Measurements from ENCODE around the gene TRANK1. TPM values are rescaled to one million over a fixed set of nuclear protein-coding genes. Genes with fewer than 3 reads are reported as not detected.

TRANK1 gene
- total RNA-seq, 1 experiment from 2014 or later, result 1.1 TPM

DNA sequence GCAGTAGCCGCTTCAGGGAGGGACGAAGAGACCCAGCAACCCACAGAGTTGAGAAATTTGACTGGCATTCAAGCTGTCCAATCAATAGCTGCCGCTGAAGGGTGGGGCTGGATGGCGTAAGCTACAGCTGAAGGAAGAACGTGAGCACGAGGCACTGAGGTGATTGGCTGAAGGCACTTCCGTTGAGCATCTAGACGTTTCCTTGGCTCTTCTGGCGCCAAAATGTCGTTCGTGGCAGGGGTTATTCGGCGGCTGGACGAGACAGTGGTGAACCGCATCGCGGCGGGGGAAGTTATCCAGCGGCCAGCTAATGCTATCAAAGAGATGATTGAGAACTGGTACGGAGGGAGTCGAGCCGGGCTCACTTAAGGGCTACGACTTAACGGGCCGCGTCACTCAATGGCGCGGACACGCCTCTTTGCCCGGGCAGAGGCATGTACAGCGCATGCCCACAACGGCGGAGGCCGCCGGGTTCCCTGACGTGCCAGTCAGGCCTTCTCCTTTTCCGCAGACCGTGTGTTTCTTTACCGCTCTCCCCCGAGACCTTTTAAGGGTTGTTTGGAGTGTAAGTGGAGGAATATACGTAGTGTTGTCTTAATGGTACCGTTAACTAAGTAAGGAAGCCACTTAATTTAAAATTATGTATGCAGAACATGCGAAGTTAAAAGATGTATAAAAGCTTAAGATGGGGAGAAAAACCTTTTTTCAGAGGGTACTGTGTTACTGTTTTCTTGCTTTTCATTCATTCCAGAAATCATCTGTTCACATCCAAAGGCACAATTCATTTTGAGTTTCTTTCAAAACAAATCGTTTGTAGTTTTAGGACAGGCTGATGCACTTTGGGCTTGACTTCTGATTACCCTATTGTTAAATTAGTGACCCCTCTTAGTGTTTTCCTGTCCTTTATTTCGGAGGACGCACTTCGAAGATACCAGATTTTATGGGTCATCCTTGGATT, 48.8 kb upstream of the TRANK1 start, which contains the start of gene MLH1 (continued):
- TF ChIP-seq, protein P1, sequence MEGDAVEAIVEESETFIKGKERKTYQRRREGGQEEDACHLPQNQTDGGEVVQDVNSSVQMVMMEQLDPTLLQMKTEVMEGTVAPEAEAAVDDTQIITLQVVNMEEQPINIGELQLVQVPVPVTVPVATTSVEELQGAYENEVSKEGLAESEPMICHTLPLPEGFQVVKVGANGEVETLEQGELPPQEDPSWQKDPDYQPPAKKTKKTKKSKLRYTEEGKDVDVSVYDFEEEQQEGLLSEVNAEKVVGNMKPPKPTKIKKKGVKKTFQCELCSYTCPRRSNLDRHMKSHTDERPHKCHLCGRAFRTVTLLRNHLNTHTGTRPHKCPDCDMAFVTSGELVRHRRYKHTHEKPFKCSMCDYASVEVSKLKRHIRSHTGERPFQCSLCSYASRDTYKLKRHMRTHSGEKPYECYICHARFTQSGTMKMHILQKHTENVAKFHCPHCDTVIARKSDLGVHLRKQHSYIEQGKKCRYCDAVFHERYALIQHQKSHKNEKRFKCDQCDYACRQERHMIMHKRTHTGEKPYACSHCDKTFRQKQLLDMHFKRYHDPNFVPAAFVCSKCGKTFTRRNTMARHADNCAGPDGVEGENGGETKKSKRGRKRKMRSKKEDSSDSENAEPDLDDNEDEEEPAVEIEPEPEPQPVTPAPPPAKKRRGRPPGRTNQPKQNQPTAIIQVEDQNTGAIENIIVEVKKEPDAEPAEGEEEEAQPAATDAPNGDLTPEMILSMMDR (IDR thresholded peaks at IDR 0.05 in 2 of 3, conservative IDR thresholded peaks at IDR 0.05 in 1 of 3; ENCODE audit: borderline replicate concordance in 1 of 3, insufficient read depth in 1 of 3, low read depth in 2 of 3, low read length in 2 of 3), result no peak
- TF ChIP-seq JUND (IDR thresholded peaks at IDR 0.05) (no peak), SP1 (IDR thresholded peaks at IDR 0.05; ENCODE audit: low read depth) (peak; percentile 100), RAD21 (IDR thresholded peaks at IDR 0.05; ENCODE audit: low read depth) (no peak), YY1 (IDR thresholded peaks at IDR 0.05; ENCODE audit: extremely low read depth, insufficient replicate concordance, low read depth, low read length) (peak; percentile 94)

DNA sequence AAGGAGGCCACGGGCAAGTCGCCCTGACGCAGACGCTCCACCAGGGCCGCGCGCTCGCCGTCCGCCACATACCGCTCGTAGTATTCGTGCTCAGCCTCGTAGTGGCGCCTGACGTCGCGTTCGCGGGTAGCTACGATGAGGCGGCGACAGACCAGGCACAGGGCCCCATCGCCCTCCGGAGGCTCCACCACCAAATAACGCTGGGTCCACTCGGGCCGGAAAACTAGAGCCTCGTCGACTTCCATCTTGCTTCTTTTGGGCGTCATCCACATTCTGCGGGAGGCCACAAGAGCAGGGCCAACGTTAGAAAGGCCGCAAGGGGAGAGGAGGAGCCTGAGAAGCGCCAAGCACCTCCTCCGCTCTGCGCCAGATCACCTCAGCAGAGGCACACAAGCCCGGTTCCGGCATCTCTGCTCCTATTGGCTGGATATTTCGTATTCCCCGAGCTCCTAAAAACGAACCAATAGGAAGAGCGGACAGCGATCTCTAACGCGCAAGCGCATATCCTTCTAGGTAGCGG, 48.0 kb upstream of the TRANK1 start, which contains the start of gene EPM2AIP1:
Gene EPM2AIP1 (minus strand): TSS at position 326 of the 520 bp plus-strand sequence. CDS start 54 bp downstream, at position 272.
- Histone ChIP-seq H3K36me3 (ENCODE audit: control insufficient read depth in 1 of 2, insufficient read depth in 2 of 2, low read length in 2 of 2) (peaks cover 7 to 13% of the 10 kb centered on the region in 2 experiments; a peak in 3 of 4 replicates), H3K27me3 (ENCODE audit: insufficient read depth, low read length) (no peaks in the 10 kb centered on the region), H4K20me1 (ENCODE audit: insufficient read depth) (no peaks in the 10 kb centered on the region), H3K27ac (ENCODE audit: low read depth, low read length) (peak within 1 kb of the TSS; percentile 90), H3K4me2 (ENCODE audit: low read length) (peak within 1 kb of the TSS; percentile 87), H3K9me3 (ENCODE audit: control insufficient read depth in 1 of 2, insufficient read depth in 1 of 2, low read depth in 1 of 2, low read length in 2 of 2) (no peaks in the 10 kb centered on the region), H3K9me2 (ENCODE audit: insufficient read depth) (no peaks in the 10 kb centered on the region), H3K4me1 (ENCODE audit: control insufficient read depth in 1 of 2, insufficient read depth in 2 of 2, low read length in 2 of 2) (peaks cover 4 to 21% of the 10 kb centered on the region in 2 experiments; a peak in 2 of 4 replicates), H2AFZ (ENCODE audit: low read depth, low read length, poor library complexity, severe bottlenecking) (no peak within 1 kb of the TSS), H3K4me3 (replicated peaks in 1 of 2; ENCODE audit: low read depth in 1 of 2, low read length in 2 of 2) (peak within 1 kb of the TSS; percentile 57 to 76), H3K79me2 (ENCODE audit: insufficient read depth, low read length) (peaks cover 61% of the 10 kb centered on the region), H3K9ac (ENCODE audit: low read length) (peak within 1 kb of the TSS; percentile 79)
- ChIA-PET POLR2A (interaction anchor here (0.6 to 2.1 kb wide), 6 partner anchors 23 to 228 kb away, joined by 3 to 8 read pairs (median 4); no protein-coding TSS in a partner anchor), CTCF (interaction anchor here (1.0 to 2.2 kb wide), 4 partner anchors 11 to 60 kb away, joined by 3 to 14 read pairs (median 4); no protein-coding TSS in a partner anchor), RAD21 (ENCODE audit: low non-redundant PET in 1 of 2, low total read pairs in 2 of 2, uncharacterized antibody in 2 of 2, unreplicated experiment in 2 of 2) (interaction anchor here in 1 of 2 experiments (0.8 kb wide), 1 partner anchor 34 kb away, joined by 3 read pairs; no protein-coding TSS in a partner anchor)
- BruUV-seq (replicated peaks), result no TSS peak
- ATAC-seq, result peak; percentile 91
- no peak for DNase-seq (ENCODE audit: low read depth, low spot score)
- intact Hi-C loops (cut with micrococcal nuclease), result loop anchor here (10.0 kb wide), 1 partner anchor 222 kb away; no protein-coding TSS in a partner anchor
- TF ChIP-seq, protein P2, sequence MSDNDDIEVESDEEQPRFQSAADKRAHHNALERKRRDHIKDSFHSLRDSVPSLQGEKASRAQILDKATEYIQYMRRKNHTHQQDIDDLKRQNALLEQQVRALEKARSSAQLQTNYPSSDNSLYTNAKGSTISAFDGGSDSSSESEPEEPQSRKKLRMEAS (IDR thresholded peaks at IDR 0.05), result peak; percentile 56
- no peak for TF ChIP-seq CEBPB (IDR thresholded peaks at IDR 0.05; ENCODE audit: low read depth)
- TF ChIP-seq EGR1 (IDR thresholded peaks at IDR 0.05; ENCODE audit: low read depth), result no peak; the same call in 1 of the 2 replicates
- TF ChIP-seq, protein P3, sequence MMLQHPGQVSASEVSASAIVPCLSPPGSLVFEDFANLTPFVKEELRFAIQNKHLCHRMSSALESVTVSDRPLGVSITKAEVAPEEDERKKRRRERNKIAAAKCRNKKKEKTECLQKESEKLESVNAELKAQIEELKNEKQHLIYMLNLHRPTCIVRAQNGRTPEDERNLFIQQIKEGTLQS (IDR thresholded peaks at IDR 0.05), result no peak
- TF ChIP-seq SRF (IDR thresholded peaks at IDR 0.05; ENCODE audit: low read depth), result no peak
- no peak for TF ChIP-seq TCF7L2 (IDR thresholded peaks at IDR 0.05; ENCODE audit: borderline replicate concordance, extremely low read depth, insufficient read depth, insufficient read length)
- peak; percentile 74 for TF ChIP-seq YY1 (IDR thresholded peaks at IDR 0.05; ENCODE audit: extremely low read depth, insufficient replicate concordance, low read depth, low read length)
- no peak; the same call in 1 of the 2 replicates for TF ChIP-seq RAD21 (IDR thresholded peaks at IDR 0.05; ENCODE audit: low read depth)
- TF ChIP-seq SIN3A (IDR thresholded peaks at IDR 0.05; ENCODE audit: low read depth), result peak; percentile 23; the same call in 1 of the 2 replicates
- TF ChIP-seq, protein P1 (IDR thresholded peaks at IDR 0.05 in 2 of 3, conservative IDR thresholded peaks at IDR 0.05 in 1 of 3; ENCODE audit: borderline replicate concordance in 1 of 3, insufficient read depth in 1 of 3, low read depth in 2 of 3, low read length in 2 of 3), result 0 out of 6 replicates have a peak, but pooled peaks of 1 of the 3 experiments have one; percentile 7
- no peak for TF ChIP-seq ZNF274 (IDR thresholded peaks at IDR 0.05; ENCODE audit: low read depth, low read length)
- no peak for TF ChIP-seq POLR2A (IDR thresholded peaks at IDR 0.05; ENCODE audit: borderline replicate concordance, extremely low read depth, insufficient read depth, insufficient read length)
- TF ChIP-seq EZH2 (IDR thresholded peaks at IDR 0.05), result no peak
- TF ChIP-seq ELF1 (IDR thresholded peaks at IDR 0.05; ENCODE audit: borderline replicate concordance, low read depth), result no peak
- TF ChIP-seq JUND (IDR thresholded peaks at IDR 0.05), result 0 out of 2 replicates have a peak, but pooled peaks have one; percentile 25
- peak; percentile 82 for TF ChIP-seq POLR2AphosphoS5 (IDR thresholded peaks at IDR 0.05; ENCODE audit: low read depth, low read length)
